Measurements from ENCODE around the gene DEFB119.
"Not testable (repeated sequence)": the region's sequence is repeated elsewhere in the genome, so short reads cannot be mapped to it uniquely, and the experiment has no call there.

DEFB119 gene

DNA sequence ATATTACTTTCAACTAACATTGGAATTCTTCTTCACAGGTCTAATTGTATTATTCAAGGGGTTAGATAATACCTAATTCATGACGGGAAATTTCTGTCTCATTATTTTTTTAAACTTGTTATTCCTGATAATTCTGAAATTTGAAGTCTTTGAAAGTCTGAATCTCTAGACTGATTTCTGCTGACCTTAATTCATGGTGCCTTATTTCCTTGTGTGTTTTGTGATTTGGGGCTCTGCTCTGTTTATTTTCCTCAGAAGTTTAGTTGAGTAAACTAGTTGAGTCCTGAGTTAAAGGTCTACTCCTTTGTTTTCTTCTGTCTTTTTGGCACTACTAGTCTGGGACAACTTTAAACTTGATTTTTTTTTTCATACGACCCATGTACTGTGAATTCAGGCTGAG lies 16.0 kb downstream of the DEFB119 start:
- H3K4me3 ChIP-seq (ENCODE audit: low read length) = no peak overlapping the region
- H4K20me1 ChIP-seq (ENCODE audit: insufficient read depth, low read length) = no peaks in the 10 kb centered on the region
- no peak overlapping the region for H3K27ac ChIP-seq (ENCODE audit: low read length)
- no peaks in the 10 kb centered on the region for H3K79me2 ChIP-seq (ENCODE audit: low read length)
- H3K9me3 ChIP-seq (ENCODE audit: insufficient read depth, low read length) = 0 out of 2 replicates have a peak, but pooled peaks cover 3% of the 10 kb centered on the region
- H3K36me3 ChIP-seq (replicated peaks; ENCODE audit: low read depth, low read length) = no peaks in the 10 kb centered on the region
- H2AFZ ChIP-seq (ENCODE audit: low read depth, low read length) = no peak overlapping the region
- H3K9ac ChIP-seq (ENCODE audit: low read length) = no peak overlapping the region
- no peaks in the 10 kb centered on the region for H3K4me1 ChIP-seq (ENCODE audit: low read length)
- no peaks in the 10 kb centered on the region; the same call in 1 of the 2 replicates for H3K27me3 ChIP-seq (ENCODE audit: low read depth, low read length)
- H3K4me2 ChIP-seq (ENCODE audit: low read length) = no peak overlapping the region
- no peak for TF ChIP-seq EZH2phosphoT487 (IDR thresholded peaks at IDR 0.05; ENCODE audit: low read depth)
- TF ChIP-seq, protein P1, sequence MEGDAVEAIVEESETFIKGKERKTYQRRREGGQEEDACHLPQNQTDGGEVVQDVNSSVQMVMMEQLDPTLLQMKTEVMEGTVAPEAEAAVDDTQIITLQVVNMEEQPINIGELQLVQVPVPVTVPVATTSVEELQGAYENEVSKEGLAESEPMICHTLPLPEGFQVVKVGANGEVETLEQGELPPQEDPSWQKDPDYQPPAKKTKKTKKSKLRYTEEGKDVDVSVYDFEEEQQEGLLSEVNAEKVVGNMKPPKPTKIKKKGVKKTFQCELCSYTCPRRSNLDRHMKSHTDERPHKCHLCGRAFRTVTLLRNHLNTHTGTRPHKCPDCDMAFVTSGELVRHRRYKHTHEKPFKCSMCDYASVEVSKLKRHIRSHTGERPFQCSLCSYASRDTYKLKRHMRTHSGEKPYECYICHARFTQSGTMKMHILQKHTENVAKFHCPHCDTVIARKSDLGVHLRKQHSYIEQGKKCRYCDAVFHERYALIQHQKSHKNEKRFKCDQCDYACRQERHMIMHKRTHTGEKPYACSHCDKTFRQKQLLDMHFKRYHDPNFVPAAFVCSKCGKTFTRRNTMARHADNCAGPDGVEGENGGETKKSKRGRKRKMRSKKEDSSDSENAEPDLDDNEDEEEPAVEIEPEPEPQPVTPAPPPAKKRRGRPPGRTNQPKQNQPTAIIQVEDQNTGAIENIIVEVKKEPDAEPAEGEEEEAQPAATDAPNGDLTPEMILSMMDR (IDR thresholded peaks at IDR 0.05; ENCODE audit: low read depth, low read length) = no peak

DNA sequence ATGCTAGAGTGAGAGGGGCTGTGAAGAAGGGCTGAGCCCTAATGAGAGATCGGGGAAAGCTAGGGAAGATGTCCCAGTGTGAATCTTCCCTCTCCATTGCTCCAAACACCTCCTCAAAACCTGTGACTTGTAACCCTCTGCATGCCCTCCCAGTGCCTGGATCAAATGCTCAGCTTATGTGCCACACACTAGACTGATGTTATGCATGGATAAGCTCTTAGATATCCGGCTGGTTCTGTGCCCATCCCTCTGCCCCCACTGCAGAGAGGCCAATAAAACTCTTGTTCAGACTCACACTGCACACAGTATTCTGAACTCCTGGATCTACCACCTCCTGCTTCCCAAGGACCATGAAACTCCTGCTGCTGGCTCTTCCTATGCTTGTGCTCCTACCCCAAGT lies 22.1 kb downstream of the DEFB119 start, which contains the start of gene DEFB118:
Gene DEFB118, plus strand, starts transcription at position 301 of the 400 bp plus-strand sequence. Its CDS starts 50 bp downstream, at position 351.
- no peak within 1 kb of the TSS for H3K9ac ChIP-seq (ENCODE audit: low read length)
- H2AFZ ChIP-seq (ENCODE audit: low read depth, low read length) = no peak within 1 kb of the TSS
- H3K36me3 ChIP-seq (replicated peaks; ENCODE audit: low read depth, low read length) = no peaks in the 10 kb centered on the region
- H3K9me3 ChIP-seq (ENCODE audit: insufficient read depth, low read length) = no peaks in the 10 kb centered on the region
- no peaks in the 10 kb centered on the region for H3K4me1 ChIP-seq (ENCODE audit: low read length)
- no peaks in the 10 kb centered on the region for H3K79me2 ChIP-seq (ENCODE audit: low read length)
- no peak within 1 kb of the TSS for H3K27ac ChIP-seq (ENCODE audit: low read length)
- no peak within 1 kb of the TSS for H3K4me3 ChIP-seq (ENCODE audit: low read length)
- no peaks in the 10 kb centered on the region for H3K27me3 ChIP-seq (ENCODE audit: low read depth, low read length)
- H3K4me2 ChIP-seq (ENCODE audit: low read length) = no peak within 1 kb of the TSS
- TF ChIP-seq EZH2phosphoT487 (IDR thresholded peaks at IDR 0.05; ENCODE audit: low read depth) = no peak
- TF ChIP-seq, protein P1 (IDR thresholded peaks at IDR 0.05; ENCODE audit: low read depth, low read length) = no peak
- H4K20me1 ChIP-seq (ENCODE audit: insufficient read depth, low read length) = no peaks in the 10 kb centered on the region

DNA sequence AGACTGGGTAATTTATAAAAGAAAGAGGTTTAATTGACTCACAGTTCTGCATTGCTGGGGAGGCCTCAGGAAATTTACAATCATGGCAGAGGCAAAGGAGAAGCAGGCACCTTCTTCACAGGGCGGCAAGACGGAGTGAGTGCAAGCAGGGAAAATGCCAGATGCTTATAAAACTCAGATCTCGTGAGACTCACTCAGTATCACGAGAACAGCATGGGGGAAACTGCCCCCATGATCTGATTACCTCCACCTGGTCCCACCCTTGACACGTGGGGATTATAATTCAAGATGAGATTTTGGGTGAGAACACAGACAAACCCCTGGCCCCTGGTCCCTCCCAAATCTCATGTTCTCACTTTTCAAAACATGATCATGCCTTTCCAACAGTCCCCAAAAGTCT lies 26.1 kb downstream of the DEFB119 start:
- not testable (repeated sequence) for H3K9me3 ChIP-seq (ENCODE audit: insufficient read depth, low read length)

DNA sequence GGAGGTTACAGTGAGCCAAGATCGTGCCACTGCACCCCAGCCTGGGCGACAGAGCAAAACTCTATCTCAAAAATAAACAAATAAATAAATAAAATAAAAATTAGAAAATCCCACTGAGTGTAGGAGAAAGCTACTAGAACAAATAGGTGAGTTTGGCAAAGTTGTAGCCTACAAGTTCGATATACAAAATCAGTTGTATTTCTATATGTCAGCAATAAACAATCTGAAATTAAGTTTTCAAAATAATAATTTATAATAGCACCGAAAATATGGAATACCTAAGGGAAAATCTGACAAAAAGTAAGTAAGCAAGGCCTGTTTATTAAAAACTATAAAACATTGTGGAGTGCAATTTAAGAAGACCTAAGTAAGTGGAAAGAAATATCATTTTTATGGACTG lies 27.1 kb downstream of the DEFB119 start:
- Histone ChIP-seq H3K79me2 (ENCODE audit: low read length) (no peaks in the 10 kb centered on the region), H3K27me3 (ENCODE audit: low read depth, low read length) (no peaks in the 10 kb centered on the region; the same call in 1 of the 2 replicates)

More for the DNA sequence above, 26.1 kb downstream of the DEFB119 start:
- H3K4me1 ChIP-seq (ENCODE audit: low read length); H3K79me2 ChIP-seq (ENCODE audit: low read length); H4K20me1 ChIP-seq (ENCODE audit: insufficient read depth, low read length); H3K9ac ChIP-seq (ENCODE audit: low read length); H3K4me2 ChIP-seq (ENCODE audit: low read length); H3K36me3 ChIP-seq (replicated peaks; ENCODE audit: low read depth, low read length); H3K27me3 ChIP-seq (ENCODE audit: low read depth, low read length); H3K4me3 ChIP-seq (ENCODE audit: low read length); H2AFZ ChIP-seq (ENCODE audit: low read depth, low read length); H3K27ac ChIP-seq (ENCODE audit: low read length): not testable (repeated sequence)

More for the DNA sequence above, 27.1 kb downstream of the DEFB119 start:
- H3K36me3 ChIP-seq (replicated peaks; ENCODE audit: low read depth, low read length) = no peaks in the 10 kb centered on the region
- no peak overlapping the region for H3K27ac ChIP-seq (ENCODE audit: low read length)
- H3K4me2 ChIP-seq (ENCODE audit: low read length) = no peak overlapping the region
- H3K9ac ChIP-seq (ENCODE audit: low read length) = no peak overlapping the region
- TF ChIP-seq, protein P1 (IDR thresholded peaks at IDR 0.05; ENCODE audit: low read depth, low read length) = no peak
- TF ChIP-seq EZH2phosphoT487 (IDR thresholded peaks at IDR 0.05; ENCODE audit: low read depth) = no peak
- H3K4me1 ChIP-seq (ENCODE audit: low read length) = no peaks in the 10 kb centered on the region
- H4K20me1 ChIP-seq (ENCODE audit: insufficient read depth, low read length) = no peaks in the 10 kb centered on the region
- H2AFZ ChIP-seq (ENCODE audit: low read depth, low read length) = no peak overlapping the region
- no peaks in the 10 kb centered on the region for H3K9me3 ChIP-seq (ENCODE audit: insufficient read depth, low read length)
- no peak overlapping the region for H3K4me3 ChIP-seq (ENCODE audit: low read length)

Measured in OCI-LY3 (cell line).